HL-60/S4 treated with phorbol 12-myristate 13-acetate at 8.2 ng/mL for 4 days and 3 days (cell line): ENCODE measurements around the gene PDIA5.
"Not testable (repeated sequence)": the region's sequence is repeated elsewhere in the genome, so short reads cannot be mapped to it uniquely, and the experiment has no call there.

Experiments
- in situ Hi-C: fragments of 300-500 bp; cut with MboI; formaldehyde crosslinking; loops from 2 replicates; pipeline ENCODE4 v1.15.0; 2022; ENCODE audit warnings: low sequenced_read_pairs

Gene PDIA5

DNA sequence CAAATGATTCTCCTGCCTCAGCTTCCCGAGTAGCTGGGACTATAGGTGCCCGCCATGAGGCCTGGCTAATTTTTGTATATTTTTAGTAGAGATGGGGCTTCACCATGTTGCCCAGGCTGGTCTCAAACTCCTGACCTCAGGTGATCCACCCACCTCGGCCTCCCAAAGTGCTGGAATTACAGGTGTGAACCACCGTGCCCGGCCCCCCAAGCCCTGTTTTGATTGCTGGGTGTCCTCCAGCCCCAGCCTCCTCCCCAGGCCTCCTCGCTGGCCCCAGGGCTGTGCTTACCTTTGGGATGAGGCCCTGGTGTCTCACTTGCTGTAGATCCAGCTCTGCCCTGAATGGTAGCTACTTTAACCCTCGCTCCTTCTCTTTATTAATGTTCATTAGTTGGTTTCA lies 45.8 kb downstream of the PDIA5 start:
- in situ Hi-C loops: not testable (repeated sequence)

- in situ Hi-C loops: no loop called here
Observed at GRCh38 chr3:123113889-123114450, 47.1 kb downstream of the PDIA5 start.

DNA sequence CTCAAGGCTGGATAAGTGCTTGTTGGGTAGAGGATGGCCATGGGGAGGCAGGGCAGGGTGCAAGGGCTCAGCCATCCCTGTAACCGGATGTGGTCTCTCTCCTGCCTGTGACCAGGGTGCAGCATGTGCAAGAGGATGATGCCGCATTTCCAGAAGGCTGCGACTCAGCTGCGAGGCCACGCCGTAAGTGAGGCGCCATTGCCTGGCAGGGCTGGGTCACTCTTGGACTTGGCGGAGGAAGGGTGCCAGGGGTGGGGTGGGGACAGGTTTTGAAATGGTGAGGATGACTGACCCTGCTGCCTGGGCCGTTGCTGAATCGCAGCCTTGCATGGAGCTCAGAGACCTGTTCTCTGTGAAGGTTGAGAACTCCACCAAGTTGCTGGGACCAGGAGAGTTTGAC lies 49.3 kb downstream of the PDIA5 start:
- in situ Hi-C loops: no loop called here

GRCh38 chr3:123119388-123119787 lies 52.6 kb downstream of the PDIA5 start:
- in situ Hi-C loops: no loop called here

DNA sequence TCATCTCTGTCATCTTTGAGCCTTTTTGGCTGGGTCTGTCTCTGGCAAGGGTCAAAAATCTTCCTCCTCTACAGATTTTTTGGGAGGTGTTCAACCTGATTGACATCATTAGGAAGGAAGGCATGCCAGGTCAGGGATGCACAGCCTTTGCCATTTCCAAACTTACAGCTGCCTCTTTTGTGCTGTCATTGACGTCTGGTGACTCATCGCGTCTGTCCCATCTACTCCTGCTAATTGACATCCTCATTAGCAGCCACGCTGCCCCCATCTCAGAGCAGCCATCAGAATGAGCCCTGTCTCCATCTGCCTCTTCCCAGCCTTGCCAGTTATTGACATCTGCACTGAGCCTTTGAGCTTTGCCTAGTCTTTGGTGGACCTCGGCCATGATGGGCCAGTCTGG lies 53.0 kb downstream of the PDIA5 start:
- in situ Hi-C loops: no loop called here

GRCh38 chr3:123120573-123120972 lies 53.7 kb downstream of the PDIA5 start:
- in situ Hi-C loops: no loop called here

GRCh38 chr3:123122057-123122456 lies 55.2 kb downstream of the PDIA5 start:
- in situ Hi-C loops: no loop called here

GRCh38 chr3:123122525-123123315 lies 55.9 kb downstream of the PDIA5 start:
- in situ Hi-C loops: no loop called here

GRCh38 chr3:123123716-123124616 lies 57.1 kb downstream of the PDIA5 start:
- in situ Hi-C loops: no loop called here

GRCh38 chr3:123124971-123125370 lies 58.1 kb downstream of the PDIA5 start:
- in situ Hi-C loops: no loop called here

DNA sequence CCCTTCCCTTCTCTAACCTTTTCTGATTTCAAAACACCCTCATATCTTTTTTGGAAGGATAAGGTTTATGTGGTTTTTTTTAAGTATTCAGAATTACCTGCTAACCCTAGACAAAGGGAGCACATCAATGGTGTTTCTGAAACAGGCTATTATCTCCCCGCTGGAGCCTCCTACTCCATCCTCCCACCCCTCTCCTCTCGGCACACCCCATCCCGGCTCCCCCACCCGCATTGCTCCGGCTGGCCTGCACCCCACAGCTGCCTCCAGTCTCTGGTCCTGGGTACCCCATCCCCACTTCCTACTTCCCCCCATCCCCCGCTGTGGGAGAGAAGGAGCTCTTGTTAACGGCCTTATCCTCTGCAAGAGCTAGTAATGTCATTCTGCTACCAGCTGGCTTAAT lies 59.2 kb downstream of the PDIA5 start:
- in situ Hi-C loops: no loop called here

GRCh38 chr3:123126653-123127052 lies 59.8 kb downstream of the PDIA5 start:
- in situ Hi-C loops: no loop called here

- in situ Hi-C loops: no loop called here
Observed at GRCh38 chr3:123129092-123129491, 62.3 kb downstream of the PDIA5 start.

DNA sequence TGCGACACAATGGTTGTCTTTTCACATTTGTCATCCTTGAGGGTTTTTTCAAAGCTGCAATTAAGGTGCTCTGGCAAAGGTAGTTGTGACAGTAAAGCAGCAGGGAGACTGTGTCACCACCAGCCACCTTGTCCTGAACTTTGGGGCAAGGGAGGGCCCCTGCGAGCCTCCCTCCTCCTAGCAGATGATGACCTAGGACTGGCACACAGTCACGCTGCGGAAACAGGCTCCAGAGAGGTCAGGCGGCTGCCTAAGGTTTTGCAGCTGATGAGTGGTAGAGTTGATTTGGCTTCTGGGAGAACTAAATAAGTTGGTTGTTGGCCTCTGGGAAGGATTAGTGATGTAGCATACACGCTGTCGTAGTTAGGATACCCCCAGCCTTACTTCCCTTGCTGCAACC lies 62.7 kb downstream of the PDIA5 start:
- in situ Hi-C loops: no loop called here

GRCh38 chr3:123130079-123130750 lies 63.4 kb downstream of the PDIA5 start:
- in situ Hi-C loops: no loop called here

- in situ Hi-C loops: no loop called here
Observed at GRCh38 chr3:123134671-123135070, 67.8 kb downstream of the PDIA5 start.

DNA sequence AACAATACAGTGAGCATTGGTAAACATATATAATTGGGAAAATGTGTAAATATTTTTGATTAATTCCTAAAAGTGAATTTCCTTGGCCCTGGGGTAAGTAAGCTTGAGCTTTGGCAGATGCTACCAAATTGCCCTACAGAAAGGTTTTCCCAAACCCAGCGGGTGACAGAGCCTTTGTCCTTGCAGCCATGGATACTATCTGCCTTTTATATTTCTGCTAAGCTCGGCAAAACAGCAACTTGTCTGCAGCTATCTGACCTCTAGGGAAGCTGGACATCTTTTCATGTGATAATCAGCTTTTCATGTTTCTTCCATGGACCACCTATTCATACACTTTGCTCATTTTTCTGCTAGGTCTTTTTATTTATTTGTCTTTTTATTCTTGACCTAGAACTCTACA lies 70.2 kb downstream of the PDIA5 start:
- in situ Hi-C loops: no loop called here

DNA sequence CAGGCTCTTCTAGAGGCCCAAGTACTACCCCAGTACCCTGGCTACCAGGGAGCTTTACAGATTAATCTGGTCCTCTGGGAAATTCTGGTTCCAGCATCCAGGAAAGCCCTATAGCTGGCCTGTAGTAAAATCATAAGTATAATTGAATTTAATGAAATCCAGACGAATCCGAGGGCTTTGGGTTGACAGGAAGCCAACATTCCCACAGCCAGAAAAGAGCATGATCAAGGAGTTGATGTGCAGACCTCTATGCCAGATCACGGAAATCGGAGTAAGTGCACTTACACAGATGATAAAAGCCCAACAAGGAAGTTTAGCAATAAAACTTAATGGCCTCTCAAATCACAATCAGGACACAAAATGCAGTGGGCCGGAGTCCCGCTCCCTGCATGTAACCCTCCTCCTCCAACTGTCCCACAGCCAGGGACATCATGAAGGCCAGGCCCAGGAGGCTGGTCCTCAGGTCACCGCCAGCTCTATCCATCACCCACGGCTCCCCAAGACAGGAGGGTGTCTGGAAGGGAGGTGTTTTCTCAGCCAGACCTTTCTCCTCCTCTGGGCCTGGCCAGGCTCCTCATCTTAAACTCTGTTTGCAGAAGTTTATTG lies 72.1 kb downstream of the PDIA5 start:
- in situ Hi-C loops: no loop called here

DNA sequence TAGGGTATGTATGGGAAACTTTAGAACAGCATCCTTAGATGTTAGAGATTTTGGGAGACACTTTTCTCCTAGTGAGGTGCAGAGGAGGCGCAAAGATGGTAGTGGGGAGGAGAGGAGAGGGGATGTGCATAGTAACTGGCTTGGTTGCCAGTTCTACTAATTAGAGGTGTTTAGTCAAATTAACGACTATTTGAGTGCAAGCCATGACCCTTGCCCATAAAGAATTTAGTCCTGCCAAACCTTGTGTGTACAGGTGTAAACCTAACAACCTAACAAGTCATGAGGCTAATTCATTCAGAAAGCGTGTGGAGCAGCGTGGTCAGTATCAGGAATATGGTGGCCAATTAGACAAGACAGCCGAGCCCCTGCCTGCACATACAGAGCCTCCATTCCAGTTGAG lies 72.7 kb downstream of the PDIA5 start:
- in situ Hi-C loops: no loop called here

DNA sequence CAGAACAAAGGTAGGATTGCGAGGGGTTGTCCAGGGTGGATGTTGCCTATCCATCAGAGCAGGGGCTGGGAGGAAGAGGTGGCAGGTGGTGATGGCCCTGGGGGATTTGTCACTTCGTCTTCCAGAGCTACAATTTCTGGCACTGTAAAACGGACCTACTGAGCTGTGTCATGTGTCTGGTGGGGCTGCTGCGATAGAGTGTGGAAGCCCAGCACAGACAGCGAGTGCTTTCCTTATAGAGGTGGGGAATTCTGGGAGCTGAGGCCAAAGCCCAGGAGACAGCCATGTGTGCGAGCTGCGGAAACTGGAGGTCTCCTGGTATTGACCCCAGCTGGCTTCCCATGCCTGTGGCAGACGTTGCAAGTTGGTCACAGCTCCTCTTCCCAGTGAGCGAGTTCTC lies 73.7 kb downstream of the PDIA5 start:
- in situ Hi-C loops: no loop called here

DNA sequence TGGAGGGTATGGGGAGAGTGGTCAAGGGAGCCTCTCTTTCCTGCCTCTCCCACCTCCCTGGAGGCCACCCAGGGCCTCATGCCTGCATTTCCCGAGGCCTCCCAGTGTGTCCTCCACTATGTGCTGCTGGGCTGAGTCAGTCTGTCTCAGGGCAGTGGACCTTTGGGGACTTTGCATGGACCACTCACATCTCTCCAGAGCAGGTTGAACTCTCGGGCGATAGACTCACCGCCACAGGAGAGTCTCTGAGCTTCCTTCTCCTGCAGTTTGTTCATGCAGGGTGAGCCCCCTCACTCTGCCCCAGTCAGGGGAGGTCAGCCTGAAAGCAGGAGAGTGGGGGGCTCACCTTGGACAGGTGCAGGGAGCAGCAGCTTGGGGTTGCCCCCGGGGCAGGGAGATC lies 74.5 kb downstream of the PDIA5 start:
- in situ Hi-C loops: no loop called here
